Hematopoietic multipotent progenitor cell treated with erythropoietin and hydrocortisone succinate and interleukin-3 and kit ligand, for 4 days (in vitro differentiated cells): ENCODE measurements around the gene GRK5.
A peak's percentile ranks its signal among the peaks of the same experiment; 100 is the strongest.

Experiments
- DNase-seq: peaks from one replicate; pipeline ENCODE4 v3.0.0-alpha.2; 2015

The GRK5 gene

GRCh38 chr10:119347181-119347974 lies 140.0 kb downstream of the GRK5 start:
- no peak for DNase-seq

DNA sequence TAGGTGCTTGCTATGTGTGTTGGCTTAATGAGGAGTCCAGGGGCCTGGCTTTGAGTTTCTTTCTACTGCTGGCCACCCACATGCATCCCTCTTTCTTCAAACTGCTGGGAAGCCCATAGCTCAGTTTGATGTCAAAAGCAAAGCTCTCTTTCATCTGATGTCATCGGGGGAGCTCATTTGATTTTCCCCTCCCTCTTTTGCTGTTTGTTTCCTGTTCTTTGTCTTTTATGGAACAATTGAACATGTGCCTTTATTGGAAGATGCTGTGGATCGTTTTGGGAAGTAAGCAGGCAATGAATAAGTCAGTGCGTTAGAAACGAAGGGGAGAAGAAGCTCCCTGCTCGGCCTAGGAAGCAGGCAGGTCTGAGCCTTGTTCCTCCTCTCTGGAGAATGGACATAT lies 140.7 kb downstream of the GRK5 start:
- DNase-seq: no peak

GRCh38 chr10:119348516-119349240 lies 141.3 kb downstream of the GRK5 start:
- DNase-seq: no peak

DNA sequence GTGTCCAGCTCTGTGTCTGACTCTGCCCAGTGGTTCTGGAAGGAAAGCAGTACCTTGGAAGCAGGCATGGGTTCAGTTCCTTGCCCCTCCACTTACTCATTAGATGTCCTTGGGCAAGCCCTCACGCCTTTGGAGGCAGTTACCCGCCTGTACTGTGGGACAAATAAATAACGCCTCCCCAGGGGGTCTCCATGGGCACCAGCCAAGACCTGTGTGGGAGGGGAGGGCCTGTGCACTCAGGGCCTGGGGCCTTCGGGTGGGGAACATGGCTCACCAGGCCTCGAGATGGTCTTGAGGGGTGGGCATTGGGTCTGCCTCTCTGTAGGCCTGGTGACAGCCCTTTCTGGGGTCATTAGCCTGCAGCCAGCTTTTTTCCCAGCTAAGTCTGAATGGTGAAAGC lies 142.0 kb downstream of the GRK5 start:
- DNase-seq: no peak

GRCh38 chr10:119349937-119350501 lies 142.6 kb downstream of the GRK5 start:
- no peak for DNase-seq

DNA sequence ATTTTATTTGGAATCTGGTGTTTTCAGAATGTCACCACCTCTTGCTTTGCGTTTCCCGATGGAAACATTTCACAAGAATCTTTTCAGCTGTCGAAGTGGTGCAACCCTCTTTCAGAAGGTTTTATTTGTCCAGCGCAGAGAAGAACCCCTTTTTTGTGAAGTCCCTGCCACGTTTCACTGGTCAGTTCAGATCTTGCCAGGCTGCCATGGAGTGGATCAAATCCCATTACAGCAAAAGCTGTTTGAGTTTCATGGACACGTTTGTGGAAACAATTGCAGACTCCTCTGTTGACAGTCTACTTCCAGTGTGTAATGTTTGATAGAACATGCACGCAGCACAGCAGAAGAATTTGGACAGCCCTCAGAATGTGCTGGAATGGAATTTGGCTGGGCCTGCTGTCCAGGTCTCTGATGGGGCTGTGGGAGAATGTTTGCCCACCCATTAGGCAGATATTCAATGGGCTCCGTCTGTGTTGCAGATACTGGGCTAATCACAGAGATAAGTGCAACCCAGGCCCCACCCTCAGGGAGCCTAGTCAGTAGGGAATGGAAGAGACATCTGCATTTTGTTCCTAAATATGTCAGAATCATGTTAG lies 143.2 kb downstream of the GRK5 start:
- DNase-seq: no peak

DNA sequence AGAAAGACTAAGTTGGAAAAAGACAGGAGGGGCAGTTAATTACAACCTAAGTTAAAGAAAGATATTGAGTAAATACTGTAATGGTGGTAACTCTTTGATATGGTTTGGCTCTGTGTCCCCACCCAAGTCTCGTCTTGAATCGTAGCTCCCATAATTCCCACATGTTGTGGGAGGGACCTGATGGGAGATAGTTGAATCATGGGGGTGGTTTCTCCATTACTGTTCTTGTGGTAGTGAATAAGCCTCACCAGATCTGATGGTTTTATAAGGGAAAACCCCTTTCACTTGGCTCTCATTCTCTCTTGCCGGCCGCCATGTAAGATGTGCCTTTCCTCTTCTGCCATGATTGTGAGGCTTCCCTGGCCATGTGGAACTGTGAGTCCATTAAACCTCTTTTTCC lies 143.8 kb downstream of the GRK5 start:
- DNase-seq: no peak

- peak; percentile 35 for DNase-seq
Measured at GRCh38 chr10:119352042-119352441, 144.7 kb downstream of the GRK5 start.

DNA sequence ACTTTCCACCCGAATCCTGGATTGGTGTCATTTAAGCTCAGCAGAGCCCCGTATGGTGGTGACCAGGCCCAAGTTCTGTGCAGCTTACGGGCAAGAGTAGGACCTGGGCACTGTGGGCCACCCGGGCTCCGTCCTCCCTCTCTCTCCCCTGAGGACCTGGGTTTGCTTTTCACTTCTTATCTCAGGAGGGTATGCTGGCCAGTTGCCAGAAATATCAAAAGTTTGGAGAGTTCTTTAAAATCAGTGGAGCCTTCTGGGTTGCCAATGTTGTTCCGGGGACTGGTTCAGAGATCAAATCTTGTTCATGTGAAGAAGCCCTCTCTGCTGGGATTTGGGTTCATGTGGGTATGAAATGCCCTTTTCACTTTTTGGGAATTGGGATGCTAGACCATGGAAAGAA lies 145.4 kb downstream of the GRK5 start:
- no peak for DNase-seq

- no peak for DNase-seq
Measured at GRCh38 chr10:119353421-119353820, 146.1 kb downstream of the GRK5 start.

DNA sequence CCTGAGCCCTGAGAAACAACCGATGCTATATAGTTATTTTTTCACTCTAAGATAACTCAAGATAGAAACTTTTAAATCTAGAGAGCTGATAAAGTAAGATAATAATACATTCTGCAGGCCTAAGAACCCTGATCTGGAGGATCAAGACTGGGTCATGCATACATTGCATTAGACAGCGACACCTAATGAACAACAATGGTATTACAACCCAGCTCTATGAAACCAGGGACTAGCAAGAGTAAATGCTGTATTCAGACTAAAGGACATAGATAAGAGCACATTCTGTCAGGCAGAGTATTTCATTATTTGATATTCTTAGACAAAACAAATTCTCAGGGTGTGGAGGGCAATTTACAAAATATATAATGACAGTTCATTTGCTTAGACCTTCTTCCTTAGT lies 148.6 kb downstream of the GRK5 start:
- peak; percentile 41 for DNase-seq

DNA sequence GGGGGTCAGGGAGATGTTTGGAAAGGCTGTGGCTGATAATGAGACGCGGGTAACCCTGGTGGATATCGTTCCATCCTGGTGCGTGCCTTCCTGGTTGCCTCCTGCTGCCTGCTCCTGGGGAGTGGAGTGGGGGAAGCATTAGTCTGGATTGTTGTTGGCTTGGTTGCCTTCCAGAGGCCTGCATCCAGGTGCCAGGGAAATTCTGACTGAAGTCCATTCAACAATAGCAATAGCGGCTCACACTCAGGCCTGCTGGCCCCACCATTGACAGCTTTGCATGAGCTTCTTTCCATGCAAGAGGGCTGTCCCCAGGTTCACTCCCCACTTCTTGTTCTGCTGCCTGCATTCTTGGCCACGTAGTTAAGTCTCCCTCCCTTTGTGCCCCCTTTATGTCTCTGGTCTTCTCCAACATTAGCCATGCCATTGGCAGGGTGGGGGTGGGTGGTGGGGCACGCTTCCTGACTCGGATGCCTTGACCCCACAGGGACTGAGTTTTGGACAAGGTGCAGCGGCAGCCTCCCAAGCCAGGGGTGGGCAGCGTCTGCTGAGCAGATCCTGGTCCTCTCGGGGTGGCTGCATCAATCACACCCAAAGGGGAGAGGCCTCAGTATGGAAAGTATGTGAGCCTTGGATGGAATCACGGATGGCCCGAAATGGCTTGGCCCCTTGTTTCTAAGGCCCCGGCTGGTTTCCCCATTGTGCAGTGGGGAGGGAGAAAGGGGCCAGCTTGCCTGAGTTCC lies 150.2 kb downstream of the GRK5 start:
- no peak for DNase-seq

GRCh38 chr10:119358152-119358512 lies 150.8 kb downstream of the GRK5 start:
- no peak for DNase-seq

GRCh38 chr10:119358567-119358966 lies 151.2 kb downstream of the GRK5 start:
- no peak for DNase-seq

GRCh38 chr10:119359025-119359424 lies 151.7 kb downstream of the GRK5 start:
- no peak for DNase-seq

DNA sequence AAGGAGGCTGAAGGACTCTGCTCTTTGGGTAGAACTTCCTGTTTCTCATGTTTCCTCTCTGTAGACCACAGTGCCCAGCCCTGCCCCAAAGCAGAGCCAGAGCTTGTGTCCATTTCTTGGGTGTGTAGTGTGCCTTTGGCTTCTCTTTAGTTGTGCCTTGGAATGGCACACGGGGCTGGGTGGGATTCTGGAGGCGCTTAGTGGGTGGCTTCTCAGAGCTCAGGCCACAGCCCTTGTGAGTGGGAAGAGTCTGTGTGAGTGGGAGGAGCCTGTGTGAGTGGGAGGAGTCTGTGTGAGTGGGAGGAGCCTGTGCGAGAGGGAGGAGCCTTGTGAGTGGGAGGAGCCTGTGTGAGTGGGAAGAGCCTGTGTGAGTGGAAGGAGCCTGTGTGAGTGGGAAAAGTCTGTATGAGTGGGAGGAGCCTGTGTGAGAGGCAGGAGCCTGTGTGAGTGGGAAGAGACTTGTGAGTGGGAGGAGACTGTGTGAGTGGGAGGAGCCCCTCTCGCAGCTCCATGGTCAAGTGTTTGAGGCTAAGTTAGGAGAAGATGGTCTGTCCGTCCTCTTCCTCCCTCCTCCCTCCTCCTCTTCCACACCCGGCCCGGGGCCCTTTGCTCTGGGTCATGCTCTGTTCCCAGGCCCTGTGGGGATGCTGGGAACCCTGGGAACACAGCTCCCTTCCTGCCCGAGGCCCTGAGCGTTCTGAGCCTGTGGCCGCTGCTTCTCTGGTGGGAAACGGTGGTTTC lies 153.0 kb downstream of the GRK5 start:
- peak; percentile 48 for DNase-seq

DNA sequence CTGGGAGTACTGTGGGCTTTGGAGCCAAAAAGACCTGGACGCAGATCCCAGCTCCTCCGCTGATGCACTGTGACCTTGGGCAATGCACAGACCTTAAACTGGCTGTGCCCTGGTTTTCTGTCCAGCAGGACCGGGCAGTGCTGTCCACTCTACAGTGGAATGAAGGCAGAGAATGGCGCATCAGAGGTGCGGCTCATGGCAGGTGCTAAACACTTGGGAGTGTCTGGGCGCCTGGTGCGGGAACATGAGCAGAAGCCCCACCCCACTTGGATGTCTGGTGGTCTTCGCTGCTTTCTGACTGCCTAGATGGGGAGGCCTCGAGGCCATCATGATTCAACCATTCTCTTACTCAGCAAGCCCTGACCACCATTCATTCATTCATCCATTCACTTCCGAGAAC lies 153.7 kb downstream of the GRK5 start:
- DNase-seq: no peak

GRCh38 chr10:119362122-119362521 lies 154.8 kb downstream of the GRK5 start:
- DNase-seq: no peak

- DNase-seq: no peak
Measured at GRCh38 chr10:119364645-119365600, 157.6 kb downstream of the GRK5 start.

GRCh38 chr10:119365773-119366599 lies 158.6 kb downstream of the GRK5 start:
- no peak for DNase-seq
